Caco-2 (cell line): ENCODE data around the gene LRRC55. TPM values are rescaled to one million over a fixed set of nuclear protein-coding genes. Genes with fewer than 3 reads are reported as not detected.

ENCODE experiments used
- BruUV-seq: library from RNA; stranded (reverse); fragments of 400-500 nt; replicated peaks from 2 replicates; lab custom pipeline; 2021; lab: Mats Ljungman, UMichigan
- CTCF ChIA-PET: fragments of 300-600 bp; sonication (Branson Sonifier 250); formaldehyde crosslinking; loops from one replicate; lab custom pipeline; 2022; ENCODE audit warnings: antibody characterized with exemption; lab: Charles Lee
- POLR2A ChIA-PET: fragments of 300-600 bp; sonication (Branson Sonifier 250); formaldehyde crosslinking; loops from one replicate; lab custom pipeline; 2022; ENCODE audit warnings: antibody characterized with exemption; lab: Charles Lee
- DNase-seq, 2 experiments: peaks; one replicate each; pipeline versions ENCODE4 v3.0.0 to v3.0.0-alpha.2; 2020 to 2022
- H3K27me3 ChIP-seq: replicated peaks from 2 replicates; pipeline ENCODE4 v1.6.0; 2011; ENCODE audit warnings: low read length; ENCODE audit not compliant: control insufficient read depth, insufficient read depth
- H3K36me3 ChIP-seq: 2 replicates; pipeline ENCODE4 v1.5.1; 2011; ENCODE audit warnings: low read length; ENCODE audit not compliant: control insufficient read depth, insufficient read depth
- H3K4me1 ChIP-seq: fragments of 250-450 bp; sonication (Bioruptor Pico); 2 replicates; pipeline ENCODE4 v1.5.1; 2020; ENCODE audit warnings: mild to moderate bottlenecking
- H3K4me3 ChIP-seq: 2 replicates; pipeline ENCODE4 v1.5.1; 2011; ENCODE audit warnings: low read depth, mild to moderate bottlenecking, control low read depth, low read length
- H3K9me3 ChIP-seq: fragments of 250-450 bp; sonication (Bioruptor Pico); 2 replicates; pipeline ENCODE4 v1.5.1; 2020; ENCODE audit warnings: mild to moderate bottlenecking, moderate library complexity
- H3K27ac Mint-ChIP-seq: one replicate; pipeline ENCODE4 v1.8.0; 2022; ENCODE audit warnings: mixed read lengths; ENCODE audit not compliant: unreplicated experiment
- H3K27me3 Mint-ChIP-seq: one replicate; pipeline ENCODE4 v1.8.0; 2022; ENCODE audit warnings: mixed read lengths; ENCODE audit not compliant: insufficient read depth, unreplicated experiment
- H3K36me3 Mint-ChIP-seq: one replicate; pipeline ENCODE4 v1.8.0; 2022; ENCODE audit warnings: mild to moderate bottlenecking, mixed read lengths; ENCODE audit not compliant: insufficient read depth, unreplicated experiment
- H3K4me1 Mint-ChIP-seq: one replicate; pipeline ENCODE4 v1.8.0; 2022; ENCODE audit warnings: low read depth, mixed read lengths; ENCODE audit not compliant: unreplicated experiment
- H3K4me3 Mint-ChIP-seq: one replicate; pipeline ENCODE4 v1.8.0; 2022; ENCODE audit warnings: mild to moderate bottlenecking, moderate library complexity, mixed read lengths; ENCODE audit not compliant: unreplicated experiment
- H3K9me3 Mint-ChIP-seq: one replicate; pipeline ENCODE4 v1.8.0; 2022; ENCODE audit warnings: mixed read lengths; ENCODE audit not compliant: unreplicated experiment
- CTCF ChIP-seq, 2 experiments: fragments of 200-600 bp in 1 of 2; IDR thresholded peaks; 1 replicate in 1 of 2; 2 replicates in 1 of 2; pipeline versions ENCODE4 v1.5.1 to v1.8.0; 2011 to 2022; ENCODE audit warnings: antibody characterized with exemption in 1 of 2, control low read depth in 1 of 2, inconsistent platforms in 1 of 2, low read depth in 1 of 2, low read length in 1 of 2, mild to moderate bottlenecking in 1 of 2, moderate library complexity in 1 of 2; ENCODE audit not compliant: insufficient read depth in 1 of 2, severe bottlenecking in 1 of 2, unreplicated experiment in 1 of 2
- intact Hi-C: fragments of 100-400 bp; cut with micrococcal nuclease; formaldehyde crosslinking; loops from one replicate; pipeline ENCODE4 v1.10.0; 2022; ENCODE audit not compliant: unreplicated experiment
- total RNA-seq: library from RNA; stranded (reverse); gene quantifications from 2 replicates; pipeline ENCODE4 v1.2.3, GENCODE V29; 2022

Gene LRRC55
- total RNA-seq, 1 experiment from 2014 or later, result not detected

DNA sequence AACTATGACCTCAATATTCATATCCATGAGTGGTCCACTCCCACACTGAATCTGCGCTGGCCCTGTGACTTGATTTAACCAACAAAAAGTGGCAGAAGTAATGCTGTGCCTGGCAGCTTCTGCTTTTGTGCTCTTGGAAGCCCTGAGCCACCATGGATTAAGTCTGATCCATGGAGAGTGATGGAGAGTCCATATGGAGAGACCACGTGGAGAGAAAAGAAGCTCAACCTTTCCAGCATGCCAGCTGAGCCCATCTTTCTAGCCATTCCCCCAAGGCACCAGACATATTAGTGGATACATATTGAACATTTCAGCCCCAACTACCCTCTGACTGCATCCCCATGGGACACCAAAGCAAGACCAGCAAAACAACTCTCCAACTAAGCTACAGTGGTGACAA lies 16.0 kb downstream of the LRRC55 start:
- no TSS peak for BruUV-seq
- no peaks in the 10 kb centered on the region for H3K4me1 ChIP-seq
- no peaks in the 10 kb centered on the region for H3K27me3 ChIP-seq
- H3K36me3 Mint-ChIP-seq, result no peaks in the 10 kb centered on the region
- ChIA-PET CTCF (no interaction called here), POLR2A (no interaction called here)
- no peak for TF ChIP-seq CTCF (IDR thresholded peaks at IDR 0.05; ENCODE audit: insufficient read depth in 1 of 2, low read depth in 1 of 2, low read length in 1 of 2, severe bottlenecking in 1 of 2, unreplicated experiment in 1 of 2)
- no peak overlapping the region for H3K4me3 ChIP-seq
- no peaks in the 10 kb centered on the region for H3K9me3 ChIP-seq
- no peak for DNase-seq
- peaks cover 27% of the 10 kb centered on the region for H3K27me3 Mint-ChIP-seq
- no peak overlapping the region for H3K4me3 Mint-ChIP-seq
- no peak overlapping the region for H3K27ac Mint-ChIP-seq
- H3K4me1 Mint-ChIP-seq, result no peaks in the 10 kb centered on the region
- no peaks in the 10 kb centered on the region for H3K9me3 Mint-ChIP-seq
- intact Hi-C loops, result no loop called here
- H3K36me3 ChIP-seq, result no peaks in the 10 kb centered on the region

DNA sequence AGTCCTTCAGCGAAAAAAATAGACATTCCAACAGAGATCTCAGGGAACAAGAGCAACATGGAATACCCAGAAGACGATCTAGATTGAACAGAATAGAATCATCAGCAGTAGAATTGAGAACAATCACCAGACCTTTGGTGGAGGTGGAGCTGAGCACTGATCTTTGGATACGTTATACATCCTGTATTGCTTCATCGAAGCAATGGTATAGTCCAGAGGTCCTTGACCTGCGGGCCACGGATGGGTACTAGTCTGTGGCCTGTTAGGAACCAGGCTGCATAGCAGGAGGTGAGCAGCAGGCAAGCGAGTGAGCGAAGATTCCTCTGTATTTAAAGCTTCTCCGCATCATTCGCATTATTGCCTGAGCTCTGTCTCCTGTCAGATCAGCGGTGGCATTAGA lies 17.6 kb downstream of the LRRC55 start:
- H3K9me3 Mint-ChIP-seq, result no peaks in the 10 kb centered on the region
- ChIA-PET CTCF (interaction anchor here (0.6 kb wide), 1 partner anchor 50 kb away, joined by 6 read pairs; no protein-coding TSS in a partner anchor), POLR2A (no interaction called here)
- H3K4me1 ChIP-seq, result no peaks in the 10 kb centered on the region
- H3K27me3 ChIP-seq, result no peaks in the 10 kb centered on the region
- no peak overlapping the region for H3K4me3 Mint-ChIP-seq
- no peaks in the 10 kb centered on the region for H3K9me3 ChIP-seq
- H3K4me1 Mint-ChIP-seq, result no peaks in the 10 kb centered on the region
- H3K27me3 Mint-ChIP-seq, result peaks cover 27% of the 10 kb centered on the region
- H3K36me3 ChIP-seq, result no peaks in the 10 kb centered on the region
- H3K36me3 Mint-ChIP-seq, result no peaks in the 10 kb centered on the region
- no peak overlapping the region for H3K27ac Mint-ChIP-seq
- no peak for DNase-seq
- TF ChIP-seq CTCF (IDR thresholded peaks at IDR 0.05; ENCODE audit: insufficient read depth in 1 of 2, low read depth in 1 of 2, low read length in 1 of 2, severe bottlenecking in 1 of 2, unreplicated experiment in 1 of 2), result no peak
- H3K4me3 ChIP-seq, result no peak overlapping the region
- intact Hi-C loops, result no loop called here
- BruUV-seq, result no TSS peak

DNA sequence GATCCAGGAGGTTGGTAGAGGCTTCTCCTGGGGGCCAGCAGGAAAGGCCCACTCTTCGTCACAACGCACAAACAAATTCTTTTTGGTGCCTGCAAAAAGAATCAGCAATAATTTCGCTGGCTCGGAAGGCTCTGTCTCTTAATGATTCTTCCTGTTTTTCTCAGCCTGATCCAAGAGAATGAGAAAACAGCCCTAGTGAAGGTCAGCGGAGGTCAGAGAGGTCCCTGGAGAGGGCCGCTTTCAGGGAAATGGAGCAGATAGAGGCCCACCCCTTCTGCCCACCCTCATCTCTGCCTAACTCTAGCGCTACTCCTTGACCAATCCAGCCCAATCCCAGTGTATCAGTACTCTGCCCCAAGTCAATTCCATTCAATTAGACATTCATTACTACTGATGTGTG lies 19.2 kb downstream of the LRRC55 start:
- Histone ChIP-seq H3K4me3 (no peak overlapping the region), H3K4me1 (no peaks in the 10 kb centered on the region), H3K9me3 (no peaks in the 10 kb centered on the region), H3K27me3 (peaks cover 1% of the 10 kb centered on the region; the same call in 1 of the 2 replicates), H3K36me3 (no peaks in the 10 kb centered on the region)
- Mint-ChIP-seq H3K4me3 (no peak overlapping the region), H3K4me1 (no peaks in the 10 kb centered on the region), H3K27ac (no peak overlapping the region), H3K36me3 (no peaks in the 10 kb centered on the region), H3K27me3 (peaks cover 24% of the 10 kb centered on the region), H3K9me3 (no peaks in the 10 kb centered on the region)
- POLR2A ChIA-PET, result no interaction called here
- intact Hi-C loops, result no loop called here
- CTCF ChIA-PET, result no interaction called here
- TF ChIP-seq CTCF (IDR thresholded peaks at IDR 0.05; ENCODE audit: insufficient read depth in 1 of 2, low read depth in 1 of 2, low read length in 1 of 2, severe bottlenecking in 1 of 2, unreplicated experiment in 1 of 2), result no peak
- no TSS peak for BruUV-seq
- no peak for DNase-seq
